ENCODE results near the gene DNASE1. TPM values are rescaled to one million over a fixed set of nuclear protein-coding genes. Genes with fewer than 3 reads are reported as not detected.

DNASE1 gene
- total RNA-seq, 6 experiments from 2014 or later = 7.5 to 9.9 (median 8.0) TPM

DNA sequence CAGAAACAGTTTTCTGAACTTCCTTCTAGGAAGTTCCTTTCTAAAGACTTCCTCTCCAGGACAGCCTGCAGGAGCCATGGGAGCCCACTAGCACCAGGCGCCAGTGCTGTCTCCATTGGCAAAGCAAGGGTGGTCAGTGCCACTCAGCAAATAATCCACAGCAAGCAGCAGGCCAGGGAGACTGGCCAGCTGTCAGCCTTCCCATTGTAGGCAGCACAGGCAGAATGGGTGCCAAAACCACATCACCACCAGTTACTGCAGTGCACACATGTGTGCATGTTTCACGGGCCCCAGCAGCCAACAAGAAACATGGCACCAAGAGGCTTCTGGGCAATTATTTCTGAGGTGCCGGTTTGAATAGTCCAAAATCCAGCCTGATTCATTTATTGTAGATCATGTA is 26.7 kb downstream of the DNASE1 start:
- TF ChIP-seq, protein P1, sequence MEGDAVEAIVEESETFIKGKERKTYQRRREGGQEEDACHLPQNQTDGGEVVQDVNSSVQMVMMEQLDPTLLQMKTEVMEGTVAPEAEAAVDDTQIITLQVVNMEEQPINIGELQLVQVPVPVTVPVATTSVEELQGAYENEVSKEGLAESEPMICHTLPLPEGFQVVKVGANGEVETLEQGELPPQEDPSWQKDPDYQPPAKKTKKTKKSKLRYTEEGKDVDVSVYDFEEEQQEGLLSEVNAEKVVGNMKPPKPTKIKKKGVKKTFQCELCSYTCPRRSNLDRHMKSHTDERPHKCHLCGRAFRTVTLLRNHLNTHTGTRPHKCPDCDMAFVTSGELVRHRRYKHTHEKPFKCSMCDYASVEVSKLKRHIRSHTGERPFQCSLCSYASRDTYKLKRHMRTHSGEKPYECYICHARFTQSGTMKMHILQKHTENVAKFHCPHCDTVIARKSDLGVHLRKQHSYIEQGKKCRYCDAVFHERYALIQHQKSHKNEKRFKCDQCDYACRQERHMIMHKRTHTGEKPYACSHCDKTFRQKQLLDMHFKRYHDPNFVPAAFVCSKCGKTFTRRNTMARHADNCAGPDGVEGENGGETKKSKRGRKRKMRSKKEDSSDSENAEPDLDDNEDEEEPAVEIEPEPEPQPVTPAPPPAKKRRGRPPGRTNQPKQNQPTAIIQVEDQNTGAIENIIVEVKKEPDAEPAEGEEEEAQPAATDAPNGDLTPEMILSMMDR (IDR thresholded peaks at IDR 0.05) = no peak
- peaks cover 31% of the 10 kb centered on the region; the same call in 1 of the 2 replicates for H3K36me3 Mint-ChIP-seq (ENCODE audit: low read depth)
- H3K27me3 Mint-ChIP-seq (ENCODE audit: insufficient read depth) = no peaks in the 10 kb centered on the region; the same call in none of the 2 replicates
- no peaks in the 10 kb centered on the region for H3K4me1 Mint-ChIP-seq (ENCODE audit: low read depth)
- DNase-seq = no peak
- no peaks in the 10 kb centered on the region for H3K9me3 Mint-ChIP-seq
- H3K27ac Mint-ChIP-seq = no peak overlapping the region
- H3K4me3 Mint-ChIP-seq = no peak overlapping the region

DNA sequence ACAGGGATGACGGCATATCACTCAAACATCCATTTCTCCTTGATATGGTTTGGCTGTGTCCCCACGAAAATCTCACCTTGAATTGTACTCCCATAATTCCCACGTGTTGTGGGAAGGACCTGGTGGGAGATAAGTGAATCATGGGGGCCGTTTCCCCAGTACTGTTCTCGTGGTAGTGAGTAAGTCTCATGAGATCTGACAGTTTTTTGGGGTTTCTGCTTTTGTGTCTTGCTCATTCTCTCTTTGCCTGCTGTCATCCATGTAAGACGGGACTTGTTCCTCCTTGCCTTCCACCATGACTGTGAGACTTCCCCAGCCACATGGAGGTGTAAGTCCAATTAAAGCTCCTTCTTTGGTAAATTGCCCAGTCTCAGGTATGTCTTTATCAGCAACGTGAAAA is 32.5 kb downstream of the DNASE1 start:
- Mint-ChIP-seq H3K9me3 (no peaks in the 10 kb centered on the region), H3K27ac (no peak overlapping the region), H3K4me3 (no peak overlapping the region), H3K36me3 (ENCODE audit: low read depth) (peaks cover 27% of the 10 kb centered on the region; the same call in 1 of the 2 replicates), H3K4me1 (ENCODE audit: low read depth) (peaks cover 26% of the 10 kb centered on the region), H3K27me3 (ENCODE audit: insufficient read depth) (peaks cover 3% of the 10 kb centered on the region; the same call in 1 of the 2 replicates)
- TF ChIP-seq, protein P1 (IDR thresholded peaks at IDR 0.05) = no peak
- no peak for DNase-seq

DNA sequence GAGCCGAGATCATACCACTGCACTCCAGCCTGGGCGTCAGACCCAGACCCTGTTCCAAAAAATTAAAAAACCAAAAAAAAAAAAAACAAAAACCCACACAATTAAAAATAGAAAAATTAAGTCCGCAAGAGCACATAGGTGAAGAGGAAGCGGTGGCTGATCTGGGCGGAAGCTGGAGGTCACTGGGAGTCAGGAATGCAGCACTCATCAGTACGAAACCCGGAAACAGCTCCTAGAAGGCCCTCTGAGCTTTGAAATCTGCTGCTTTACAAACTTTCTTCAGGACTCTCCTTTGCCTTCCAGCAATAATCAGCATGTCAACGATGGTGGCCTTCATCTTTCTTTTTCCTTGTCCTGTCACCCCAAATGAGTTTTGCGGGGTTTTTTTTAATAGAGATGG is 33.3 kb downstream of the DNASE1 start:
- no peaks in the 10 kb centered on the region for H3K9me3 Mint-ChIP-seq
- H3K4me3 Mint-ChIP-seq = no peak overlapping the region
- no peak overlapping the region for H3K27ac Mint-ChIP-seq
- no peak for DNase-seq
- peaks cover 19% of the 10 kb centered on the region; the same call in 1 of the 2 replicates for H3K36me3 Mint-ChIP-seq (ENCODE audit: low read depth)
- peaks cover 3% of the 10 kb centered on the region; the same call in 1 of the 2 replicates for H3K27me3 Mint-ChIP-seq (ENCODE audit: insufficient read depth)
- TF ChIP-seq, protein P1 (IDR thresholded peaks at IDR 0.05) = no peak
- peaks cover 26% of the 10 kb centered on the region for H3K4me1 Mint-ChIP-seq (ENCODE audit: low read depth)

DNA sequence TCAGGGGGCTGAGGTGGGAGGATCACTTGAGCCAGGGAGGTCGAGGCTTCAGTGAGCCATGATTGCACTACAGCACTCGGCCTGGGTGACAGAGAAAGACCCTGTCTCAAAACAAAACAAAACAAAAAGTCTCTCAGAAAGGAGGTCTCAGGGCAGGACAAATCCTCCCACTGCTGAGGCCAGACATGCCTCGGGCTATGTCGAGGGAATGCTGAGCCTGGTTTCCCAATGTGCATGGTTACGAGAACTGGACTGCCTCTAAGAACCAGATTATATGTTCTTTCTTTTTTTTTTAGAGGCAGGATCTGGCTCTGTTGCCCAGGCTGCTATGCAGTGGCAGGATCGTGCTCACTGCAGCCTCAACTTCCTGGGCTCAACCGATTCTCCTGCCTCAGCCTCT is 35.2 kb downstream of the DNASE1 start:
- H3K9me3 Mint-ChIP-seq = no peaks in the 10 kb centered on the region
- H3K4me3 Mint-ChIP-seq = no peak overlapping the region
- H3K4me1 Mint-ChIP-seq (ENCODE audit: low read depth) = peaks cover 26% of the 10 kb centered on the region
- peaks cover 14% of the 10 kb centered on the region; the same call in 1 of the 2 replicates for H3K36me3 Mint-ChIP-seq (ENCODE audit: low read depth)
- no peak for DNase-seq
- TF ChIP-seq, protein P1 (IDR thresholded peaks at IDR 0.05) = no peak
- peak overlapping the region; percentile 80 for H3K27ac Mint-ChIP-seq
- peaks cover 3% of the 10 kb centered on the region; the same call in 1 of the 2 replicates for H3K27me3 Mint-ChIP-seq (ENCODE audit: insufficient read depth)

DNA sequence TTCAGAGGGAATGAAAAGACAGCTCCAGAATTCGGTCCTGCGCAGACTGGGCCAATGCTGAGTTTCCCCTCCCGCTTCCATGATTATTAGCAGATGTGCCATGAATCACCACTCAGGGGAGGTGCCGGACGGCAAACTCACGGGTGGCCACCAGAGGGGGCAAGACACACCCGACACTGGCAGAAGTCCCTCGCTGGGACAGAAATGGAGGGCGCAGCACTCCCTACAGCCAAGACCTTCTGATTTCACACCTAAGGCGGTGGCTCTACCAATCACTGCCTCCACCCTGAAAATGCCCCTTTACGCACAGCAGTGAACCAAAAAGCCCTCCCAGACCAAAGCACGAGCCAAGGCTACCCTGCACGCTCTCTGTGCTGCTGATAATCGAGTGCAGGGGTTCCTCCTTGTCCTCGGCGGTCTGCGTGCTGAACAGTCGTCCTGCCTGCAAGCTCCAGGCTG is 36.0 kb downstream of the DNASE1 start:
- Mint-ChIP-seq H3K27me3 (ENCODE audit: insufficient read depth) (peaks cover 3% of the 10 kb centered on the region; the same call in 1 of the 2 replicates), H3K9me3 (no peaks in the 10 kb centered on the region), H3K4me1 (ENCODE audit: low read depth) (peaks cover 33% of the 10 kb centered on the region), H3K27ac (peak overlapping the region; percentile 80), H3K4me3 (peak overlapping the region; percentile 80), H3K36me3 (ENCODE audit: low read depth) (peaks cover 13% of the 10 kb centered on the region; the same call in 1 of the 2 replicates)
- peak; percentile 95 for DNase-seq
- TF ChIP-seq, protein P1 (IDR thresholded peaks at IDR 0.05) = peak; percentile 98

Data from HFFc6 (cell line).